ENCODE results near the gene ALOX15. TPM values are rescaled to one million over a fixed set of nuclear protein-coding genes. Genes with fewer than 3 reads are reported as not detected.
"Not testable (repeated sequence)": the region's sequence is repeated elsewhere in the genome, so short reads cannot be mapped to it uniquely, and the experiment has no call there.

ALOX15 gene
- total RNA-seq, 6 donors from 2014 or later, result 2.4 to 26.0 (median 10.0) TPM

GRCh38 chr17:4607773-4608187 is 33.7 kb downstream of the ALOX15 start:
- Histone ChIP-seq H3K4me1 (peaks cover 6 to 21% (median 17%) of the 10 kb centered on the region in 4 donors), H3K36me3 (no peaks in the 10 kb centered on the region), H3K27me3 (no peaks in the 10 kb centered on the region), H3K4me3 (no peak overlapping the region), H3K27ac (peak overlapping the region; percentile 50 to 78 (median 56)), H3K9me3 (no peaks in the 10 kb centered on the region)
- DNase-seq, result peak in 1 of 2 donors; percentile 59
- 6 to 8% methylated on average over 9 of the region's 9 CpGs for WGBS, 2 donors
- TF ChIP-seq CTCF (IDR thresholded peaks at IDR 0.05), result no peak
- no peak for TF ChIP-seq POLR2AphosphoS5 (IDR thresholded peaks at IDR 0.05)
- TF ChIP-seq EP300 (IDR thresholded peaks at IDR 0.05), result no peak
- TF ChIP-seq POLR2A (IDR thresholded peaks at IDR 0.05), result no peak
- ATAC-seq (ENCODE audit: low FRiP score in 2 of 2), result peak in 1 of 2 donors; percentile 73

- WGBS, 2 donors, result 63 to 71% methylated on average over 16 to 25 of the region's 25 CpGs
- Histone ChIP-seq H3K4me1 (peaks cover 6 to 21% (median 17%) of the 10 kb centered on the region in 4 donors), H3K9me3 (no peaks in the 10 kb centered on the region), H3K27me3 (no peaks in the 10 kb centered on the region), H3K4me3 (no peak overlapping the region), H3K27ac (peak overlapping the region; percentile 50 to 78 (median 56)), H3K36me3 (no peaks in the 10 kb centered on the region)
- DNase-seq (peak in 1 of 2 donors; percentile 58), ATAC-seq (ENCODE audit: low FRiP score in 2 of 2) (peak in 1 of 2 donors; percentile 60)
- TF ChIP-seq EP300 (IDR thresholded peaks at IDR 0.05) (no peak), POLR2AphosphoS5 (IDR thresholded peaks at IDR 0.05) (no peak), POLR2A (IDR thresholded peaks at IDR 0.05) (no peak), CTCF (IDR thresholded peaks at IDR 0.05) (no peak)
Measured at GRCh38 chr17:4607261-4607741, 34.2 kb downstream of the ALOX15 start.

GRCh38 chr17:4605826-4606225 is 35.7 kb downstream of the ALOX15 start:
- Histone ChIP-seq H3K36me3 (no peaks in the 10 kb centered on the region), H3K4me1 (peaks cover 6 to 21% (median 17%) of the 10 kb centered on the region in 4 donors), H3K4me3 (no peak overlapping the region), H3K27ac (peak overlapping the region in 1 of 4 donors; percentile 23), H3K9me3 (no peaks in the 10 kb centered on the region), H3K27me3 (no peaks in the 10 kb centered on the region)
- peak; percentile 3 to 23 for ATAC-seq (ENCODE audit: low FRiP score in 2 of 2)
- TF ChIP-seq CTCF (IDR thresholded peaks at IDR 0.05) (no peak), POLR2AphosphoS5 (IDR thresholded peaks at IDR 0.05) (peak in 1 of 2 donors; percentile 24), POLR2A (IDR thresholded peaks at IDR 0.05) (no peak), EP300 (IDR thresholded peaks at IDR 0.05) (no peak)
- 56 to 71% methylated on average over 4 to 12 of the region's 12 CpGs for WGBS, 2 donors
- no peak for DNase-seq

GRCh38 chr17:4604736-4605135 is 36.7 kb downstream of the ALOX15 start:
- H3K9me3 ChIP-seq, DNase-seq: not testable (repeated sequence)
- H3K4me1 ChIP-seq, result peaks cover 6 to 21% (median 17%) of the 10 kb centered on the region in 4 donors

GRCh38 chr17:4604111-4604644 is 37.3 kb downstream of the ALOX15 start:
- H3K36me3 ChIP-seq, result no peaks in the 10 kb centered on the region
- no peak overlapping the region for H3K4me3 ChIP-seq
- peaks cover 6 to 21% (median 17%) of the 10 kb centered on the region in 4 donors for H3K4me1 ChIP-seq
- 84 to 96% methylated on average over 6 to 18 of the region's 18 CpGs for WGBS, 2 donors
- TF ChIP-seq EP300 (IDR thresholded peaks at IDR 0.05), result no peak
- peak in 1 of 2 donors; percentile 16 for TF ChIP-seq POLR2AphosphoS5 (IDR thresholded peaks at IDR 0.05)
- DNase-seq (peak in 1 of 2 donors; percentile 36), ATAC-seq (ENCODE audit: low FRiP score in 2 of 2) (no peak)
- no peaks in the 10 kb centered on the region for H3K27me3 ChIP-seq
- H3K27ac ChIP-seq, result peak overlapping the region in 3 of 4 donors; percentile 30 to 72 (median 43)
- no peaks in the 10 kb centered on the region for H3K9me3 ChIP-seq

More at GRCh38 chr17:4604736-4605135, 36.7 kb downstream of the ALOX15 start:
- not testable (repeated sequence) for H3K27me3 ChIP-seq; ATAC-seq (ENCODE audit: low FRiP score in 2 of 2); H3K36me3 ChIP-seq; H3K4me3 ChIP-seq
- peak overlapping the region in 3 of 4 donors; percentile 30 to 72 (median 43) for H3K27ac ChIP-seq
- WGBS, 2 donors, result 84 to 85% methylated on average over 11 of the region's 11 CpGs

GRCh38 chr17:4602041-4602440 is 39.4 kb downstream of the ALOX15 start:
- DNase-seq, result no peak
- H3K4me3 ChIP-seq, result no peak overlapping the region
- no peak overlapping the region for H3K27ac ChIP-seq
- TF ChIP-seq EP300 (IDR thresholded peaks at IDR 0.05) (no peak), POLR2AphosphoS5 (IDR thresholded peaks at IDR 0.05) (no peak), CTCF (IDR thresholded peaks at IDR 0.05) (no peak), POLR2A (IDR thresholded peaks at IDR 0.05) (no peak)
- no peaks in the 10 kb centered on the region for H3K9me3 ChIP-seq
- ATAC-seq (ENCODE audit: low FRiP score in 2 of 2), result no peak
- 77 to 91% methylated on average over 5 of the region's 5 CpGs for WGBS, 2 donors
- H3K4me1 ChIP-seq, result peaks cover 0 to 7% (median 2%) of the 10 kb centered on the region in 4 donors
- H3K36me3 ChIP-seq, result no peaks in the 10 kb centered on the region
- H3K27me3 ChIP-seq, result no peaks in the 10 kb centered on the region
